ENCODE data around the gene LRBA.

Gene LRBA

DNA sequence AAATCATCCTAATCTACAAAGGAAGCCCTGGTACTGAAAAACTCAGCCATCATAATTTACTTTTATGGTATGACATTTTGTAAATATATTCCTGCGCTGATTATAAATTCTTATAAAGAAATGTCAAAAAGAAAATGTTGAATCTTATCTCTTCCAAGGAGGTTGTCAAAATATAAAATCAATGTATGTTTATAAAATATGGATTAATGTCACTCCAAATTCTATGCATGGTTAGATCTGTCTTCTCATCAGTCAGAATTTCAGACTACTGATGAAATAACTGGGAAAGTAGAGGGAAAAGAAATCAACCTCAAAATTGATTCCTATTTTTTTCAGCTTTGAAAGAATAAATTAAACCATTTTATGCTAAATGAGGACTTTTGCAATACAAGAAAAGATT, 553.1 kb downstream of the LRBA start:
- FAIRE-seq (no peak), DNase-seq (ENCODE audit: insufficient read length) (no peak)
- no peak for TF ChIP-seq TAF1 (IDR thresholded peaks at IDR 0.05; ENCODE audit: borderline replicate concordance, low read depth, low read length)
- no peak for TF ChIP-seq POLR2AphosphoS5 (IDR thresholded peaks at IDR 0.05; ENCODE audit: low read depth, low read length)
- no peak for TF ChIP-seq POLR2A (IDR thresholded peaks at IDR 0.05; ENCODE audit: low read depth, low read length)

- DNase-seq (ENCODE audit: insufficient read length) (no peak), FAIRE-seq (no peak)
- TF ChIP-seq POLR2AphosphoS5 (IDR thresholded peaks at IDR 0.05; ENCODE audit: low read depth, low read length) (no peak), POLR2A (IDR thresholded peaks at IDR 0.05; ENCODE audit: low read depth, low read length) (no peak), TAF1 (IDR thresholded peaks at IDR 0.05; ENCODE audit: borderline replicate concordance, low read depth, low read length) (no peak)
These were observed 557.3 kb downstream of the LRBA start for GRCh38 chr4:150457802-150458201.

GRCh38 chr4:150451883-150452282, 563.2 kb downstream of the LRBA start:
- TF ChIP-seq TAF1 (IDR thresholded peaks at IDR 0.05; ENCODE audit: borderline replicate concordance, low read depth, low read length) (no peak), POLR2A (IDR thresholded peaks at IDR 0.05; ENCODE audit: low read depth, low read length) (no peak), POLR2AphosphoS5 (IDR thresholded peaks at IDR 0.05; ENCODE audit: low read depth, low read length) (no peak)
- DNase-seq (ENCODE audit: insufficient read length) (no peak), FAIRE-seq (no peak)

DNA sequence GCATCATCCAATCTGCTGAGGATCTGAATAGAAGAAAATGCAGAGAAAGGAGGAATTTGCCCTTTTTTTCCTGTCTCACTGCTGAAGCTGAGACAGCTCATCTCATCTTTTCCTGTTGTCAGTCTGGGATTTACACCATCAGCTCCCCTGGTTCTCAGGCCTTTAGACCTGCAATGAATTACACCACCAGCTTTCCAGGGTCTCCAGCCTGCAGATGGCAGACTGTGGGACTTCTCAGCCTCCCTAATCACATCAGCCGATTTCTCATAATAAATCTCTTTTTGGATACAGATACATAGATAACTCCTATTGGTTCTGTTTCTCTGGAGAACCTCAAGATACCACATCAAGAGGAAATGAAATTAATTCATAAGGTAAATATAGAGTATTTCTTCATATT, 567.7 kb downstream of the LRBA start:
- DNase-seq (ENCODE audit: insufficient read length) (no peak), FAIRE-seq (no peak)
- TF ChIP-seq POLR2A (IDR thresholded peaks at IDR 0.05; ENCODE audit: low read depth, low read length) (no peak), POLR2AphosphoS5 (IDR thresholded peaks at IDR 0.05; ENCODE audit: low read depth, low read length) (no peak), TAF1 (IDR thresholded peaks at IDR 0.05; ENCODE audit: borderline replicate concordance, low read depth, low read length) (no peak)

DNA sequence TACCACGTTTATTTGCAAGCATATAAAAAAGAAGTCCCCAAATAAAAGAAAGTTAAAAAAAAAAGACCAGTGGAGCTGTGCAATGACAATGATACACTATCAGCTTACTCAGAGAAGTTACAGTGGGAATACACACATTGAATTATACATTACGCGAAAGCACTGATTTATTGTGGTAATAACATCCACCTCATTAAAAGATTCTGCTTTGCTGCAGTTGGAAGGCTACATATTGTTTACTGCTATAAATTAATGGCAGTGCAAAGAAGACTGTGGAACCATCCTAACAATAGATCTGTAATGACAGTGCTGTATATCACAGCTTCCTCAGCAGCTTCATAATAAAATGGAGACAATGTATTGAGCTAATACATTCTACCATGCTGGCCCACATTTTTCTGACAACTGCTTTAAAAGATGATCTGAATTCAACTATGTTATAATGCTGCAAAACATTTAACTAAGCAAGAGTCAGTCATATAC, 575.6 kb downstream of the LRBA start:
- no peak for DNase-seq (ENCODE audit: insufficient read length)
- no peak for FAIRE-seq
- no peak for TF ChIP-seq POLR2A (IDR thresholded peaks at IDR 0.05; ENCODE audit: low read depth, low read length)
- no peak for TF ChIP-seq POLR2AphosphoS5 (IDR thresholded peaks at IDR 0.05; ENCODE audit: low read depth, low read length)
- TF ChIP-seq TAF1 (IDR thresholded peaks at IDR 0.05; ENCODE audit: borderline replicate concordance, low read depth, low read length), result no peak

GRCh38 chr4:150436598-150437370, 578.3 kb downstream of the LRBA start:
- FAIRE-seq, result no peak
- DNase-seq (ENCODE audit: insufficient read length), result no peak
- TF ChIP-seq POLR2A (IDR thresholded peaks at IDR 0.05; ENCODE audit: low read depth, low read length), result no peak
- TF ChIP-seq POLR2AphosphoS5 (IDR thresholded peaks at IDR 0.05; ENCODE audit: low read depth, low read length), result no peak
- no peak for TF ChIP-seq TAF1 (IDR thresholded peaks at IDR 0.05; ENCODE audit: borderline replicate concordance, low read depth, low read length)

GRCh38 chr4:150431221-150431620, 583.9 kb downstream of the LRBA start:
- no peak for FAIRE-seq
- TF ChIP-seq TAF1 (IDR thresholded peaks at IDR 0.05; ENCODE audit: borderline replicate concordance, low read depth, low read length), result no peak
- TF ChIP-seq POLR2A (IDR thresholded peaks at IDR 0.05; ENCODE audit: low read depth, low read length), result no peak
- TF ChIP-seq POLR2AphosphoS5 (IDR thresholded peaks at IDR 0.05; ENCODE audit: low read depth, low read length), result no peak

GRCh38 chr4:150425161-150425560, 589.9 kb downstream of the LRBA start:
- TF ChIP-seq TAF1 (IDR thresholded peaks at IDR 0.05; ENCODE audit: borderline replicate concordance, low read depth, low read length) (no peak), POLR2AphosphoS5 (IDR thresholded peaks at IDR 0.05; ENCODE audit: low read depth, low read length) (no peak), POLR2A (IDR thresholded peaks at IDR 0.05; ENCODE audit: low read depth, low read length) (no peak)
- no peak for DNase-seq (ENCODE audit: insufficient read length)
- no peak for FAIRE-seq

More at GRCh38 chr4:150431221-150431620, 583.9 kb downstream of the LRBA start:
- no peak for DNase-seq (ENCODE audit: insufficient read length)

DNA sequence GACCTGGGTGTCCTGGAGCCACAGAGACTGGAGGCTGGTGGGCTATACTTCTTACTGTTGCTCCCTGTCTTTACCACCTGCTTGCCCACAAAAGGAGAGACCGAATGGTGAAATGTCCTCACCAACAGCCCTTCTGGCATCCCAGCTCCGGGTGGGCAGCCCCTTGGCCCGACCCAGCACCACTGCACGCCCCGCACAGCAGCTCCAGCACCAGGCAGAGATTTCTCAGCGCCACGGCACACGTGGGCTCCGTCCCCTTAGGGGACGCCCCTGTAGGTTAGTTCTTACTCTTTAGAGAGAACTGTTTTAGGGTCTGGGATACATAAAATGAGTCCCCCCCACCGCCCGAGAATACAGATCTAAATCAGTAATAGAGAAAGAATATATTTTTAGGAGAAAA, 591.6 kb downstream of the LRBA start:
- no peak for DNase-seq (ENCODE audit: insufficient read length)
- no peak for TF ChIP-seq POLR2AphosphoS5 (IDR thresholded peaks at IDR 0.05; ENCODE audit: low read depth, low read length)
- FAIRE-seq, result no peak

GRCh38 chr4:150423074-150423473, 592.0 kb downstream of the LRBA start:
- DNase-seq (ENCODE audit: insufficient read length) (no peak), FAIRE-seq (no peak)
- TF ChIP-seq POLR2A (IDR thresholded peaks at IDR 0.05; ENCODE audit: low read depth, low read length), result no peak
- TF ChIP-seq TAF1 (IDR thresholded peaks at IDR 0.05; ENCODE audit: borderline replicate concordance, low read depth, low read length), result no peak
- no peak for TF ChIP-seq POLR2AphosphoS5 (IDR thresholded peaks at IDR 0.05; ENCODE audit: low read depth, low read length)

DNA sequence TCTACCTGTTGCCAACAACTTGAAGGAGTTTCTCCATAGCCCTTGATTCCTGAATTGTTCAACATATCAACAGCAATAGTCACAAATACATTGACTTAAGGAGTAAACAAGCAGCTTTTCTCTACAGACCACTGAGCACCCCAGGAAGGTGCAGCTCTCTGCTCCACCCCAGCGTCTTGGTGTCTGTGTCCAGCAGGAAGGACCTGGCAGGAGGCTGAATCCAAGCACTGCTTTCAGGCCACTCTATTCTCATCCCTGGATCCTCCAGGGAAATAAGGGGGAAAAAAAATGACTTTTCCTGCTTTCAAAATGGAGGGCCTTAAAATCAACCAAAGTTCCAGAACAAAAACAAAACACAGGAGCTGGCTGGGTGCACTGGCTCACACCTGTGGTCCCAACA, 593.5 kb downstream of the LRBA start:
- DNase-seq (ENCODE audit: insufficient read length) (no peak), FAIRE-seq (no peak)
- no peak for TF ChIP-seq POLR2A (IDR thresholded peaks at IDR 0.05; ENCODE audit: low read depth, low read length)
- TF ChIP-seq POLR2AphosphoS5 (IDR thresholded peaks at IDR 0.05; ENCODE audit: low read depth, low read length), result no peak
- no peak for TF ChIP-seq TAF1 (IDR thresholded peaks at IDR 0.05; ENCODE audit: borderline replicate concordance, low read depth, low read length)

DNA sequence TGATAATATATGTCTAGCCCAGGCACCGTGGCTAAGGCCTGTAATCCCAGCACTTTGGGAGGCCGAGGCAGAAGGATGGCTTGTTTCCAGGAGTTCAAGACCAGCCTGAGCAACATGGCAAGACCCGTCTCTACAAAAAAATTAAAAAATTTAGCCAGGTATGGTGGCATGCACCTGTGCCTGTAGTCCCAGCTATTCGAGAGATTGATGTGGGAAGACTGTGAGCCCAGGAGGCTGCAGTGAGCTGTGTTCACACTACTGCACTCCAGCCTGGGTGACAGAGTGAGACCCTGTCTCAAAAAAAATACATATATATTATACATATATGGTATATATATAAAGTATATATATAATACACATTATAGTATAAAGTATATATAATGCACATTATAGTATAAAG, 595.1 kb downstream of the LRBA start:
- FAIRE-seq, result no peak
- no peak for DNase-seq (ENCODE audit: insufficient read length)
- TF ChIP-seq TAF1 (IDR thresholded peaks at IDR 0.05; ENCODE audit: borderline replicate concordance, low read depth, low read length), result no peak
- no peak for TF ChIP-seq POLR2A (IDR thresholded peaks at IDR 0.05; ENCODE audit: low read depth, low read length)
- no peak for TF ChIP-seq POLR2AphosphoS5 (IDR thresholded peaks at IDR 0.05; ENCODE audit: low read depth, low read length)

Data from GM12892 (cell line).